Skin epidermis (tissue), 12 donors: ENCODE measurements around the gene RHEX.

Source experiments
- H3K27ac ChIP-seq, 21 experiments: fragments of 200-600 bp; sonication (generic) in 11 of 21; one replicate each; pipeline ENCODE4 v1.5.0; 2020; ENCODE audit warnings: mild to moderate bottlenecking in 3 of 21, inconsistent platforms in 2 of 21, moderate library complexity in 2 of 21
- H3K4me3 ChIP-seq, 7 experiments: fragments of 200-600 bp; sonication (generic) in 2 of 7; one replicate each; pipeline ENCODE4 v1.5.0; 2020; ENCODE audit warnings: inconsistent platforms in 2 of 7, mild to moderate bottlenecking in 2 of 7, moderate library complexity in 1 of 7

The RHEX gene

GRCh38 chr1:206110161-206110560 lies 57.2 kb downstream of the RHEX start:
- no peak overlapping the region for H3K27ac ChIP-seq

GRCh38 chr1:206110820-206111219 lies 57.8 kb downstream of the RHEX start:
- no peak overlapping the region for H3K4me3 ChIP-seq
- H3K27ac ChIP-seq, result no peak overlapping the region

More at GRCh38 chr1:206110161-206110560, 57.2 kb downstream of the RHEX start:
- no peak overlapping the region for H3K4me3 ChIP-seq

DNA sequence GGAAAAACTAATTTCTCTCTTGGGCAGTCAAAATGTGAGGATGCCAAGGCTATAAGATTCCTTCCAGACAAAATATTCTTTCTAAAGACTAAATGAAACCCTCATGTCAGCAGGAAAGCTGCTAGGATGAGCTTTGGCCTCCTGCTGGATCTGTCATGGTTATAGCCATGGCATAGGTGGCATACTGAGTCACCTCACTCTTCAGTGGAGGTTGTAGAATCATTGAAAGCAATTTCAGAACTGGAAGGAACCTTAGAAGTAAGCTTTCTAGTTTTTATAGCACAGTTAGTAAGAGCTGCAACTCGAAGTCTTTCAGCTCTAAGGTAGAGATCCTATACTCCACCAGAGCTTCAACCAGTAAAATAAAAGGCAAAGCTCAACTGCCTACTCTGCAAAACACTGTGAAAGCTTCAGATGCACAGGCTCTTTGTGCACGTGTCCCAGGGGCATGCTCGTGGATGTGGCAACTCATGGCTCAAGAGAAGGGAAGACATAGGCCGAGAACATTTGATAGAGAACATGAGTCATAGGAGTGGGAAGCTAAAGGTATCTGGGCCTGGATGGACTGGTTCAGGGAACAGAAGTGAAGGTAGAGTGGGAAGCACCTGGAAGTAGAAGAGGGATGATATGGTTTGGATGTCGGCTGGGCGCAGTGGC lies 58.4 kb downstream of the RHEX start:
- no peak overlapping the region for H3K4me3 ChIP-seq
- H3K27ac ChIP-seq, result no peak overlapping the region

- Histone ChIP-seq H3K4me3 (no peak overlapping the region), H3K27ac (no peak overlapping the region)
Observed at GRCh38 chr1:206112600-206113301, 59.8 kb downstream of the RHEX start.

DNA sequence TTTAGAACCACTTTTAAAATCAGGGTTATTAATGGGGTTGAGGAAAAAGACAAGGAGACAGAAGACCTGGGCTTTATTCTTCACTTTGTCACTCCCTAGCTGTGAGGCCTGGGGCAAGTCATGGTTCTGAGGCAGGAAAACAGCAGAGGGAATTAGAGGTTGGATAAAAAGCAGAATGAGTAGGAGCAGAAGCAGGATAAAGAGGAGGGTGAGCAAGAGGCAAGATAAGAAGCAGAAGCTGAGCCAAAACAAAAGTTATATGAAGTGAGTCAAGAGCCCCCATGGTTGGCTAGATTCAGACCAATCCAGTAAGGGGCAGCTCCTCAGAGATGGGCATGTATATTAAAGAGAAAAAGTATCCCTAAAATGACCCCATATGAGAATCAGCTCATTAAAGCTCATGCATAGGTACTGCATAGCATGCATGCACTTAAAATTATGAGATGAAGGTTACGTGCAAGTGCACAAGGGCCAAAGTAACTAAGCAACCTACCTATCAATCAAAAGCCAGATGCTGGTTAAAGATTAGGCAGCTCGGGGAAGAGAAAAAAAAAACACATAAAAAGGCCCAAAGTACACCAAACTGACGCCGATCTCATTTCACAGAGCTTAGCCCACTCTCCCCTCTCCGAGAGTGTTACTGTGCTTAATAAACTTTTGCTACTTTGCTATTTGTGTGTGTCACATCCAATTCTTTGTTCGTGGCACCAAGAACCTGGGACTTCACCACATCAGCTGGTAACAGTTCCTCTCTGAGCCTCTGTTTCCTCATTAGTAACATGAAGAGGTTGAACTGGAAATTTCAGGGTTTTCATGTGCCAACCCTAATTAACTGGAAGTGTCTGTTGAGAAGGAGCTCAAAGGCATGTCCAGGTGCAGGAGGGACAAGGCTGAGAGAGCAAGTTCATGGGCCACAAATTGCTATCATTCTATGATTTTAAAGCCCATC lies 62.0 kb downstream of the RHEX start:
- no peak overlapping the region for H3K4me3 ChIP-seq
- no peak overlapping the region for H3K27ac ChIP-seq

DNA sequence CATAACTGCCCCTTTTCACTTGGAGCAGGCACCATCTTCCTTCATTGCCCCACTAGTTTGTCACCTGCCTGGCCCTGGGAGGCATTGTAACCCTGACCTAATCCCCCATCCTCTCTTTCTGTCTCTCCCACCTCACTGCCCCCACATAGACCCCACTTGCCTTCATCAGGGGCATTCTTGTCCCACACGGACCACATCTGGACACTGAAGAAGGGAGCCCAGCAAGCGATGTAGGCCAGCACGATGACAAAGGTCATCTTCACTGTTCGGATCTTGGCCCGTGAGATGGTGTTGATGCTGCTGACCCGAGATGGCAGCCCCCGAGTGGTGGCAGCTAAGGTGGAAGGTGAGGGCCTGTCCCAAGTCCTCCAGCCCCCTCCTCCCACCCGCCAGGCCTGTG lies 62.8 kb downstream of the RHEX start:
- H3K27ac ChIP-seq, result no peak overlapping the region
- H3K4me3 ChIP-seq, result no peak overlapping the region

GRCh38 chr1:206116191-206116872 lies 63.4 kb downstream of the RHEX start:
- Histone ChIP-seq H3K27ac (no peak overlapping the region), H3K4me3 (no peak overlapping the region)

DNA sequence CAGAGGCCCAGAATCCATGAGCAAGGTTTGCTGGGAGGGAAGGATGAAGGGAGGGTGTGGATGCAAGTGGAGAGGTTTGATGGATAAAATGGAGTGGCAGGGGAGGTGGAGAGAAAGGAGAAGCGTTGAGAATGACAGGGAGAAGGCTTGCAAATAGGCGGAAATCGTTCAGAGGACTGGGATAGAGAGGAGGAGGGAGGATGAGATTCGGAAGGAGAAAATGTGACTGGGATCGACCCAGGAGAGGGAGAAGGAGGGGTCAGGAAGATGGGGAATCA lies 63.8 kb downstream of the RHEX start:
- Histone ChIP-seq H3K27ac (no peak overlapping the region), H3K4me3 (peak overlapping the region in 2 of 7 experiments; percentile 39 to 40)

DNA sequence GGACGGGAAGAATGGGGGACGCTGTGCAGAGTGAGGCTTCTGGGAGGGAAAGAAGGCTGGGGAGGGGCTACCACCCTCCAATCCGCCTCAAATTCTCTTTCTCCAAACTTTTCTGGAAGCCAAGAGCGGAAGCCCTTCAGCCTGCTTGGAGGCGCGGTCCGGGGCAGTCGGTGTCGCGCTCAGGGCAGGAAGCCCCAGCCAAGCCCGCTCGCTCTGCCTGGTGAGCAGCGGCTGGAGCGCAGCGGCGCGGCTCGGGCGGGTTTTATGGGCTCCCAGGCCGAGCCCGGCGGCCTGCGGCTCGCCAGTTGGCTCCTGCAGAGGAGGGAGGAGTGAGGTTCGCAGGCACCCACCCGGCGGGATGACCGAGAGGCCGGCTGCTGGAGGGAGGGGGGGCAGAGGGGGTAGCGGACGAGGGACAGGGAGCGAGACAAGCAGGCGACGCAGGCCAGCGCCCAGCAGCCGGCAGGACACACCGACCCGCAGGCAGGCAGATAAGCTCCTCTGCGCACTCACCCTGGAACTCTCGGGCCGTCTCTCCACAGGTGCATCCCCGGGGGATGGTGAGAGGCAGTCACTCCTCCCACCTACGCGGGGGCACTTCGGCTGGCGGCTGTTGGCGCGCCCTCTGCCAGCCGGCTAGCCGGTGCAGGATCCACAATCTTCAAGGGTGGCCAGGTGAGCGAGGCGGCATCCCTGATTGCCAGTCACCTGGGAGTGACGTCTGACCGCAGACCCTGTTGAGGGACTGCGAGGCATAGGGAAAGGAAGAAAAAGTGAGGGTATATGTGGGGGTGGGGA lies 64.4 kb downstream of the RHEX start, which contains the start of gene AVPR1B:
TSS of gene AVPR1B (minus strand) at position 238 of the 798 bp plus-strand sequence. CDS start 498 bp downstream, outside the sequence.
- Histone ChIP-seq H3K4me3 (peak within 1 kb of the TSS; percentile 9 to 40 (median 20)), H3K27ac (no peak within 1 kb of the TSS)

GRCh38 chr1:206120406-206120805 lies 67.4 kb downstream of the RHEX start:
- no peak overlapping the region for H3K4me3 ChIP-seq

DNA sequence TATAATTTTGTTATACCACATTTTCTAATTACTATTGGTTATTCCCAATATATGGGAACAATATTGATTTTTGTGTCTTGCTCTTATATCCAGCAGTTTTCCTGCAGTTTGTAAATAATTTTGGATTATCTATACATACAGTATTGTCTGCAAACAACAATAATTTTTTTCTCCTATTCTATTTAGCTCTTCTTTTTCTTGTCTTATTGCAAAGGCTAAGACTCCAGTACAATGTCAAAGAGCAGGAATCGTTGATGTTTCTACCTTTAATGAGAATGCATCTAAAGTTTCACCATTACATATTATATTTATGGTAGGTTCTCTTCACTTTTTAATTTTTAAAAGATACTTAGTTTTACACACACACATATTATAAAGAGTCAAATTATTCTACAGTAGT lies 68.3 kb downstream of the RHEX start:
- Histone ChIP-seq H3K4me3 (no peak overlapping the region), H3K27ac (no peak overlapping the region)

More at GRCh38 chr1:206120406-206120805, 67.4 kb downstream of the RHEX start:
- no peak overlapping the region for H3K27ac ChIP-seq

GRCh38 chr1:206122686-206123085 lies 69.7 kb downstream of the RHEX start:
- no peak overlapping the region for H3K27ac ChIP-seq
- no peak overlapping the region for H3K4me3 ChIP-seq

DNA sequence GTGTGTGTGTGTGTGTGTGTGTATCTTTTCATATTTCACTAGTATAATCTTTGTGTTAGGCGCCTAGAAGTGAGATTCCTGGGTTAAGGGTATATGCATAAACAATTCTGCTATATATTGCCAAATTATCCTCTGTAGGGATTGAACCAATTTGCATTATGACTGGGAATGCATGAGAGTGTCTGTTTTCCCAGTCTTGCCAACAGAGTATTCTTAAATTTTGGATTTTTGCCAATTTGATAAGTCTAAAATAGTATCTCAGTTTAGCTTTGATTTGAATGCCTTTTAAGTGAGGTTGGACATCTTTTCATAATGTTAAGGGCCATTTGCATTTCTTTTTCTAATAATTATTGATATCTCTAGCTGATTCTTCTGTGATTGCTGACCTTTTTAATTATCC lies 72.4 kb downstream of the RHEX start:
- Histone ChIP-seq H3K27ac (no peak overlapping the region), H3K4me3 (no peak overlapping the region)

DNA sequence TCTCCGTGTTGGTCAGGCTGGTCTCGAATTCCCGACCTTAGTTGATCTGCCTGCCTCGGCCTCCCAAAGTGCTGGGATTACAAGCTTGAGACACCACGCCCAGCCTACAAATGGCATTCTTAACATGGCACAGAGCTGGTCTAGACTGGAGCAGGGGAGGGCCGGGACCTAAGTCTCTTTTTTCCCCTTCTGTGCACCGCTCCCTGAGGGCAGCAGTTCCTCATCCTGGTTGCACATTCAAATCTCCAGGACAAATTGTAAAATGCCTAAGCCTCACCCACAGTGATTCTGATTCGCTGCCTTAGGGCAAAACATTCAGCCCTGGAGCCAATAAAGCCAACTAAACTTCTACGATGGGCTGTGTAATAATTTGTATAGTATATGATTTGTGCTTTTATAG lies 74.4 kb downstream of the RHEX start:
- Histone ChIP-seq H3K4me3 (no peak overlapping the region), H3K27ac (no peak overlapping the region)

GRCh38 chr1:206128196-206128595 lies 75.2 kb downstream of the RHEX start:
- Histone ChIP-seq H3K27ac (no peak overlapping the region), H3K4me3 (no peak overlapping the region)

GRCh38 chr1:206131037-206131436 lies 78.1 kb downstream of the RHEX start:
- H3K4me3 ChIP-seq, result no peak overlapping the region
- H3K27ac ChIP-seq, result no peak overlapping the region

DNA sequence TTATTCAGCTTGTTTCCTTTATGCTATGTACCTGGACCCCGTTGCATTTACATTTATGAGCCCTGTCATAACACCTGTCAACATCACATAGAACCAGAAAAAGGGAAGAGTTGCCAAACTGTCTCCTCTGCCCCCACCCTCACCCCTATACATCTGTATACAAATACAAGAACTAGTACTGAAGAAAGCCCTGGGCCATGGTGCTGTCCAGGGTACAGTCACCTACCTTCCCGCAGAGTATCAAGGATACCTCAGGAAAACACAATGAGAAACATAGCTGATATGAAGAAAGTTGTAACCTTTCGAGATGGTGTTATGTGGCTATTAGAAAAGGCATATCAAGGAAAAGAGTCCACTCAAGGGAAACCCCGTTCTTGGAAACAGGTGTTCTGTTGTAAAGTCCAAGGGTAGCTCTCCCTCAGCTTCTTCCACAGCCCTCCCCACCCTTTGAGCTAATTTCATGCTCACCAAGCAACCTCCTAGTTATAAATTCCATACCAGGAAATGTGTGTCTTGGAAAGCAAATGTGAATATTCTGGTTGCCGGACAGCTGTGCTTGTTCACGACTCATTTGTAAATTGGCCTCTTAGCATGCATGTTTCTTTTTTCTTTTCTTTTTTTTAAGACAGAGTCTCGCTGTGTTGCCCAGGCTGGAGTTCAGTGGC lies 80.9 kb downstream of the RHEX start:
- no peak overlapping the region for H3K27ac ChIP-seq
- no peak overlapping the region for H3K4me3 ChIP-seq

DNA sequence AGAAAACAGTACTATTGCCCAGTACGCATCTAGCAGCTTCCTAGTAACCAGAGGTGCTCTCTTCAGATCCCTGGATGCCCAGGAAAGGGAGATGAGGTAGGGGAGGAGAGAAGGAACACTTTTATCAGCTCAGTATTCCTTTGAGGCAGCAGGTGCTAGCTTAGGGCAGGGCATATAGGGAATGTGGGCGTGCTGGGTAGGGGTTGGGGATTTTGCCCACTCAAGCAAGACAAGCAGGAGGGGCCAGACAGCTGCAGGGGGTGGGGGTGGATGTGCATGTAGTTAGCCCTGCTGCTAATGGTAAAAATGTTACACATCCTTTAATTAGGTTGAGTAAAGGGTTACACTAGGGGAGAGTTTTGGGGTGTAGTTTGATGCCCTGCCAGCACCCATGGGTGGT lies 82.3 kb downstream of the RHEX start:
- Histone ChIP-seq H3K27ac (no peak overlapping the region), H3K4me3 (no peak overlapping the region)

- Histone ChIP-seq H3K27ac (no peak overlapping the region), H3K4me3 (no peak overlapping the region)
Observed at GRCh38 chr1:206136241-206136640, 83.3 kb downstream of the RHEX start.
